Skeletal muscle satellite cell (primary cell): ENCODE data around the gene PTPRD.

Experiments
- H3K27me3 ChIP-seq: 2 replicates; pipeline ENCODE4 v1.7.0; 2013; ENCODE audit warnings: low read length; ENCODE audit not compliant: control insufficient read depth, insufficient read depth
- H3K36me3 ChIP-seq: 2 replicates; pipeline ENCODE4 v1.7.0; 2013; ENCODE audit warnings: mild to moderate bottlenecking, control low read depth, low read length; ENCODE audit not compliant: insufficient read depth
- H3K4me1 ChIP-seq: 2 replicates; pipeline ENCODE4 v1.7.0; 2013; ENCODE audit warnings: low read length; ENCODE audit not compliant: control insufficient read depth, insufficient read depth
- H3K4me2 ChIP-seq: 2 replicates; pipeline ENCODE4 v1.7.0; 2013; ENCODE audit warnings: mild to moderate bottlenecking, low read length
- H3K4me3 ChIP-seq: 2 replicates; pipeline ENCODE4 v1.7.0; 2013; ENCODE audit warnings: low read length
- H3K9ac ChIP-seq: 2 replicates; pipeline ENCODE4 v1.7.0; 2013; ENCODE audit warnings: mild to moderate bottlenecking, low read depth, low read length, moderate library complexity
- H3K9me3 ChIP-seq: replicated peaks from 2 replicates; pipeline ENCODE4 v1.7.0; 2013; ENCODE audit warnings: mild to moderate bottlenecking, control low read depth, low read length

The PTPRD gene

DNA sequence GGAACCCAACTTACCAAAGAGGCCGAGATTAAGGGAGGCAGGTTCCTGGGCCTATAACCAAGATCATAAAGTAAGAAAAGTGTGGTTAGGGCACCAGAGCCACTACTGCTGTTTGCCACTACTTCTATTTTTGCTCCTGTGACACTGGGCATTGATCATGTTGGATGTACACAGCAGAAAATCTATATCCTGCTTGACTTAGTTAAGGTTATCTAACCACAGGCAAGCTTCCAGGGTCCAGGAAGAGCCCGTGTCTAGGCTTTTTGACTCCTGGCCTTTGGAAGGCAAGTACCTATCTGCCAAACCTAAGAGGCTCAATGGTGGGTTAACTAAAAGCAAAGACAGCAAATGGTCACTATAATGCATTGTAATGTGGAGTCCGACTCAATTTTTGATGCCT is 2315.8 kb downstream of the PTPRD start:
- H3K4me1 ChIP-seq, result no peaks in the 10 kb centered on the region

GRCh38 chr9:8292657-8293056 is 2320.1 kb downstream of the PTPRD start:
- Histone ChIP-seq H3K36me3 (no peaks in the 10 kb centered on the region), H3K4me3 (no peak overlapping the region), H3K9me3 (no peaks in the 10 kb centered on the region), H3K4me2 (no peak overlapping the region), H3K27me3 (no peaks in the 10 kb centered on the region), H3K9ac (no peak overlapping the region), H3K4me1 (no peaks in the 10 kb centered on the region)

More for the DNA sequence above, 2315.8 kb downstream of the PTPRD start:
- H3K36me3 ChIP-seq, result no peaks in the 10 kb centered on the region
- H3K9ac ChIP-seq, result no peak overlapping the region
- no peaks in the 10 kb centered on the region for H3K27me3 ChIP-seq
- no peaks in the 10 kb centered on the region for H3K9me3 ChIP-seq
- H3K4me2 ChIP-seq, result no peak overlapping the region
- no peak overlapping the region for H3K4me3 ChIP-seq

- Histone ChIP-seq H3K9ac (no peak overlapping the region), H3K4me1 (no peaks in the 10 kb centered on the region), H3K27me3 (no peaks in the 10 kb centered on the region), H3K4me2 (no peak overlapping the region), H3K9me3 (no peaks in the 10 kb centered on the region), H3K36me3 (no peaks in the 10 kb centered on the region), H3K4me3 (no peak overlapping the region)
Measured at GRCh38 chr9:8289681-8290080, 2323.1 kb downstream of the PTPRD start.

DNA sequence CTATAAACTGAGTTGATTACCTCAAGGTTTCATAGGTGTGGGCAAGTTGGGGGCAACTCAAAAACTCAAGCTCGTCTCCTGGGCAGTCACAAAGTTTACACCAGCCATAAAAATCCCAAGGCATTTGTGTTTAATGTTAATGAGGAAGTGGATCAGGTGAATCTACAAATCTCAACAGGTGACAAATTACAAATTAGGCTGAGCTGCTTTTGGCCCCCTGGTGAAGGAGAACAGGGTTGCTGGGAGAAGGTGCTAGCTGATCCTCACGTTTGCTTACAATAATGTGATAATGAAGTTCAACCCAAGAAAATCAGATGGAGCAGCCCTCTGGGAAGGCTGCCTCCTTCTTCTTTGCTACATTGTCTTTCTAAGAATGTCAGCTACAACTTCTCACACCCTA is 2324.8 kb downstream of the PTPRD start:
- no peaks in the 10 kb centered on the region for H3K4me1 ChIP-seq
- H3K27me3 ChIP-seq, result no peaks in the 10 kb centered on the region
- H3K9me3 ChIP-seq, result no peaks in the 10 kb centered on the region
- H3K9ac ChIP-seq, result no peak overlapping the region
- H3K4me3 ChIP-seq, result no peak overlapping the region
- H3K4me2 ChIP-seq, result no peak overlapping the region
- no peaks in the 10 kb centered on the region for H3K36me3 ChIP-seq

DNA sequence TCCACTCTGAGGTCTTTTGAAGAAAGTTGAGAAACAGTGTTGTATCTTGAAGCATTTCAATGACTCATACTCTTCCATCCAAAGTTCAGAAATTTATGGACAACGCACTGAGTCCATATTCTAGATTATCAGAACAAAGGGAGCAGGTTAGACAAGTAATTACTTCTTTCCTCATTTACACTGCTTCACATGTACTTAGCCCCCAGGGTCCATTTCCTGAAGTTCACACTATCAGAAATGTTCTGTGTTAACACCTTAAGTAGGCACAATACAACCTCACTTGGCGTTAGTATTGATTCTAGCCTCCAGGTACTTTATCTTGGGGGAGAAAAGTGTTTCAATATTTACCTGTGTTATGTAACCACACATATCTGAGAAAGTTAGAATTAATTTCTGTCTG is 2325.3 kb downstream of the PTPRD start:
- Histone ChIP-seq H3K9me3 (no peaks in the 10 kb centered on the region), H3K4me3 (no peak overlapping the region), H3K36me3 (no peaks in the 10 kb centered on the region), H3K4me1 (no peaks in the 10 kb centered on the region), H3K9ac (no peak overlapping the region), H3K4me2 (no peak overlapping the region), H3K27me3 (no peaks in the 10 kb centered on the region)

- no peak overlapping the region for H3K4me2 ChIP-seq
- H3K27me3 ChIP-seq, result no peaks in the 10 kb centered on the region
- no peaks in the 10 kb centered on the region for H3K4me1 ChIP-seq
- no peak overlapping the region for H3K9ac ChIP-seq
- no peaks in the 10 kb centered on the region for H3K36me3 ChIP-seq
- H3K4me3 ChIP-seq, result no peak overlapping the region
- no peaks in the 10 kb centered on the region for H3K9me3 ChIP-seq
Measured at GRCh38 chr9:8284884-8285283, 2327.9 kb downstream of the PTPRD start.

DNA sequence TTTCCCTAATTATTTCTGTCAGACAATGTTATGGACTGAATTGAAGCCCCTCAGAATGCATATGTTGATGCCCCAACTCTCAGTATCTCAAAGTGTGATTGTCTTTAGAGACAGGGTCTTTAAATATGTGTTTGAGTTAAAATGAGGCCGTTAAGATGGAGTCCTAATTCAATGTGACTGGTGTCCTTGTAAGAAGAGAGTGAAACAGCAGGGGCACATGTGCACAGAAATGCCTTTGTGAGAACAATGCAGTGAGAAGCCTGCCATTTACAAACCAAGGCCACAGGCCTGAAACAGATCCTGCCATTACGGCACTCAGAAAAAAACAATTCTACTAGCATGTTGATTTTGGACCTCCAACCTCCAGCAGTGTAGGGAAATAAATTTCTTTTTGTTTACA is 2330.3 kb downstream of the PTPRD start:
- no peaks in the 10 kb centered on the region for H3K4me1 ChIP-seq
- no peaks in the 10 kb centered on the region for H3K27me3 ChIP-seq
- H3K9ac ChIP-seq, result no peak overlapping the region
- H3K4me2 ChIP-seq, result no peak overlapping the region
- H3K9me3 ChIP-seq, result no peaks in the 10 kb centered on the region
- no peaks in the 10 kb centered on the region for H3K36me3 ChIP-seq
- no peak overlapping the region for H3K4me3 ChIP-seq

DNA sequence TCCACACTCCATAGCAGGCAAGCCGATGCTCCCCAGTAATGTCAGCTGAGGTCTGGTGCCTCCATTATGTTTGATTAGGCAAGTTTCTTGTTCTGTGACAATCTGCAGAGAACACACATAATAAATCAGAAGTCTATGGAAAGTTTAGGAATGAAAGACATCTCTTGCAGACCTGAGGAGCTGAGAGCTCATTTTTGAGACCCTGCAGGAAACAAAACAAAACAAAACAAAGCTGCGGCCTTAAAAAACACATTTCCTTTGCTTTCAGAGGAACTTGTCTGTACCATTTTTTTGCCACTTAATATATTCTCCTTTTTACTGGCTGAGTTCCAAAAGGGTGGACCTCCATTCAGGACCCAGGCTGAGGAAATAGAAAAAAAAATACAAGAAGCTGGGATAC is 2332.0 kb downstream of the PTPRD start:
- Histone ChIP-seq H3K9me3 (no peaks in the 10 kb centered on the region), H3K9ac (no peak overlapping the region), H3K4me1 (no peaks in the 10 kb centered on the region), H3K36me3 (no peaks in the 10 kb centered on the region), H3K4me2 (no peak overlapping the region), H3K27me3 (no peaks in the 10 kb centered on the region), H3K4me3 (no peak overlapping the region)

- no peak overlapping the region for H3K9ac ChIP-seq
- H3K9me3 ChIP-seq, result no peaks in the 10 kb centered on the region
- no peaks in the 10 kb centered on the region for H3K36me3 ChIP-seq
- no peak overlapping the region for H3K4me2 ChIP-seq
- no peaks in the 10 kb centered on the region for H3K27me3 ChIP-seq
- H3K4me1 ChIP-seq, result no peaks in the 10 kb centered on the region
- H3K4me3 ChIP-seq, result no peak overlapping the region
Measured at GRCh38 chr9:8278048-8278447, 2334.8 kb downstream of the PTPRD start.

GRCh38 chr9:8270235-8270634 is 2342.6 kb downstream of the PTPRD start:
- Histone ChIP-seq H3K9me3 (no peaks in the 10 kb centered on the region), H3K4me2 (no peak overlapping the region), H3K4me3 (no peak overlapping the region), H3K36me3 (no peaks in the 10 kb centered on the region), H3K4me1 (peaks cover 21% of the 10 kb centered on the region), H3K27me3 (no peaks in the 10 kb centered on the region), H3K9ac (no peak overlapping the region)

- Histone ChIP-seq H3K27me3 (no peaks in the 10 kb centered on the region), H3K4me2 (peak overlapping the region; percentile 4), H3K9me3 (no peaks in the 10 kb centered on the region), H3K4me3 (no peak overlapping the region), H3K4me1 (peaks cover 21% of the 10 kb centered on the region), H3K9ac (no peak overlapping the region), H3K36me3 (no peaks in the 10 kb centered on the region)
Measured at GRCh38 chr9:8268881-8269280, 2343.9 kb downstream of the PTPRD start.

DNA sequence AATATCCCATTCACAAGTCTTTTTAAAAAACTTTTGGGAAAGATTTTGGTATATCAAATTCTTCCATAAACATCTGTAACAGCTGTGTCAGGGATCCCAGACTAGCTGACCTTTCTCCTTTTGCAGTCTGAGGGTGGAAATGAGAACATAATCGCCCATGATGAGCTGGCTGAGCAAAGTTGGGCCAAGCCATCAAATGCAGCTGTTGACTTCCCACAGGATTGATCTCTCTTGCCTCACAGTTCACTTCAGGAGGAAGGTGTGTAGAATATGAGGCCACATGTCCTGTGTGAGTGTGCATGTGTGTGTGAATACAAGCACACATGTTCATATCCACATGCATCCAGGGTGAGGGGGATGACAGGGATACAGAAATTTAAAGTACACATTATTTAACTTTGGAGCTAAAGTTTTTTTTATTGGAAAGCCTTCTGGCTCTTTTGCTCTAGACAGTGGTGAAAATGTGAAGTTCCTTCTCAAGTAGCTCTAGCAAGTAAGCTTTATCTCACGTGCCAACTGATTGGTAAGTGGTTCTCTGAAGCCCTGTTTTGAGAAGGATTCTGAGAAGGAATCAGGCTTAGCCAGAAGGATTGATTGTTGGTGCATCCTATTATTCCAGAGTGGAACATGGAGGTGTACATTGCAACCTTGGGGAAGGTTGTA is 2344.5 kb downstream of the PTPRD start:
- Histone ChIP-seq H3K4me1 (peaks cover 21% of the 10 kb centered on the region), H3K9me3 (no peaks in the 10 kb centered on the region), H3K4me2 (no peak overlapping the region), H3K36me3 (no peaks in the 10 kb centered on the region), H3K4me3 (no peak overlapping the region), H3K9ac (no peak overlapping the region), H3K27me3 (no peaks in the 10 kb centered on the region)
